SK-N-SH treated with all-trans-retinoic acid at 6 μM for 48 hours (cell line): ENCODE results near the gene COX7A2.

Experiments used
- ATAC-seq: fragments of 200-7000 bp; cut with Tn5 transposase; 3 replicates; pipeline ENCODE4 v1.9.1; 2020; ENCODE audit warnings: mild to moderate bottlenecking, moderate library complexity
- ARNTL ChIP-seq: fragments of 450-650 bp; formaldehyde crosslinking; IDR thresholded peaks from 2 replicates; pipeline ENCODE4 v1.5.0; 2020; ENCODE audit warnings: low read depth, mild to moderate bottlenecking, moderate library complexity, borderline replicate concordance
- CSDC2 ChIP-seq: fragments of 250-450 bp; sonication (Bioruptor Pico); IDR thresholded peaks from 2 replicates; pipeline ENCODE4 v1.5.0; 2020; ENCODE audit warnings: mild to moderate bottlenecking, moderate library complexity
- ESRRG ChIP-seq: fragments of 250-450 bp; sonication (Bioruptor Pico); IDR thresholded peaks from 2 replicates; pipeline ENCODE4 v1.6.1; 2021; ENCODE audit warnings: mild to moderate bottlenecking
- GLIS3 ChIP-seq: fragments of 250-450 bp; sonication (Bioruptor Pico); IDR thresholded peaks from 2 replicates; pipeline ENCODE4 v1.5.0; 2020; ENCODE audit warnings: mild to moderate bottlenecking, moderate library complexity
- ISL1 ChIP-seq: fragments of 250-450 bp; sonication (Bioruptor Pico); IDR thresholded peaks from 2 replicates; pipeline ENCODE4 v2.1.2; 2022; ENCODE audit warnings: mild to moderate bottlenecking, moderate library complexity
- OSR1 ChIP-seq: fragments of 250-450 bp; sonication (Bioruptor Pico); IDR thresholded peaks from 2 replicates; pipeline ENCODE4 v1.8.0; 2022; ENCODE audit warnings: moderate library complexity, mild to moderate bottlenecking, inconsistent platforms
- PPARA ChIP-seq: fragments of 250-450 bp; sonication (Bioruptor Pico); IDR thresholded peaks from 2 replicates; pipeline ENCODE4 v1.5.0; 2020; ENCODE audit warnings: mild to moderate bottlenecking, borderline replicate concordance
- RARB ChIP-seq: fragments of 250-450 bp; sonication (Bioruptor Pico); IDR thresholded peaks from 2 replicates; pipeline ENCODE4 v1.8.0; 2021; ENCODE audit warnings: mild to moderate bottlenecking, moderate library complexity
- SNAI2 ChIP-seq: fragments of 250-450 bp; sonication (Bioruptor Pico); IDR thresholded peaks from 2 replicates; pipeline ENCODE4 v1.5.0; 2020; ENCODE audit warnings: mild to moderate bottlenecking, moderate library complexity
- TCF4 ChIP-seq: fragments of 250-450 bp; sonication (Bioruptor Pico); IDR thresholded peaks from 2 replicates; pipeline ENCODE4 v1.8.0; 2021; ENCODE audit warnings: mild to moderate bottlenecking, moderate library complexity, borderline replicate concordance
- TOX ChIP-seq: fragments of 250-450 bp; sonication (Bioruptor Pico); IDR thresholded peaks from 2 replicates; pipeline ENCODE4 v1.8.0; 2021; ENCODE audit warnings: mild to moderate bottlenecking, moderate library complexity, borderline replicate concordance
- ZC3H10 ChIP-seq: fragments of 250-450 bp; sonication (Bioruptor Pico); IDR thresholded peaks from 2 replicates; pipeline ENCODE4 v1.5.1; 2021; ENCODE audit warnings: mild to moderate bottlenecking, moderate library complexity
- ZFP3 ChIP-seq: fragments of 250-450 bp; sonication (Bioruptor Pico); IDR thresholded peaks from 2 replicates; pipeline ENCODE4 v1.5.0; 2020; ENCODE audit warnings: mild to moderate bottlenecking, moderate library complexity
- ZFP30 ChIP-seq: fragments of 450-650 bp; formaldehyde crosslinking; IDR thresholded peaks from 2 replicates; pipeline ENCODE4 v1.5.0; 2022; ENCODE audit warnings: mild to moderate bottlenecking, moderate library complexity
- ZNF8 ChIP-seq: fragments of 450-650 bp; formaldehyde crosslinking; IDR thresholded peaks from 2 replicates; pipeline ENCODE4 v1.5.0; 2020; ENCODE audit warnings: mild to moderate bottlenecking, moderate library complexity
- TF ChIP-seq, protein P1 (sequence below): fragments of 250-450 bp; sonication (Bioruptor Pico); IDR thresholded peaks from 2 replicates; pipeline ENCODE4 v1.5.1; 2021; ENCODE audit warnings: mild to moderate bottlenecking, moderate library complexity
- TF ChIP-seq, protein P2 (sequence below): fragments of 250-450 bp; sonication (Bioruptor Pico); IDR thresholded peaks from 2 replicates; pipeline ENCODE4 v1.5.1; 2020; ENCODE audit warnings: low read depth, mild to moderate bottlenecking, moderate library complexity
- TF ChIP-seq, protein P3 (sequence below): fragments of 250-450 bp; sonication (Bioruptor Pico); IDR thresholded peaks from 2 replicates; pipeline ENCODE4 v1.8.0; 2020; ENCODE audit warnings: mild to moderate bottlenecking, moderate library complexity, borderline replicate concordance
- TF ChIP-seq, protein P4 (sequence below): fragments of 250-450 bp; sonication (Bioruptor Pico); IDR thresholded peaks from 2 replicates; pipeline ENCODE4 v1.5.0; 2020; ENCODE audit warnings: mild to moderate bottlenecking, moderate library complexity

The COX7A2 gene

DNA sequence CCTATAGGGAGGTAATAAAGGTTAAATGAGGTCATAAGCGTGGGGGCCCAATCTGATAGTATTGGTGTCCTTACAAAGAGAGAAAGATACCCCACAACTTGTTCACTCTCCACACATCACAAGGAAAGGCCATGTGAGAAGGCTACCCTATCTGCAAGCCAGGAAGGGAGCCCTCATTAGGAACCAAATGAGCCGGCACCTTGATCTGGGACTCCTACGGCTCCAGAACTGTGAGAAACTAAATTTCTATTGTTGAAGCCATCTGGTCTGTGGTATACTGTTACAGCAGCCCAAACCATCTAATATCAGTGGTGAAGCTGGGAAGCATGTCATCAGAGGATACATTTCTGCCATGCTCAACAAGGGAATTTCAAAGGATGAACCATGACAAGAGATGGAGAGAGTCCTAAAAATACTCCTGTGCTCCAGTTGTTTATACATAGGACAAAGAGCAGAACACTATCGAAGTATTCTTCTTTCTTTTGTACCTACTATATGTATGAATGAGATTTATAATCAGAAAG is 10.4 kb downstream of the COX7A2 start (continued):
- TF ChIP-seq, protein P1, sequence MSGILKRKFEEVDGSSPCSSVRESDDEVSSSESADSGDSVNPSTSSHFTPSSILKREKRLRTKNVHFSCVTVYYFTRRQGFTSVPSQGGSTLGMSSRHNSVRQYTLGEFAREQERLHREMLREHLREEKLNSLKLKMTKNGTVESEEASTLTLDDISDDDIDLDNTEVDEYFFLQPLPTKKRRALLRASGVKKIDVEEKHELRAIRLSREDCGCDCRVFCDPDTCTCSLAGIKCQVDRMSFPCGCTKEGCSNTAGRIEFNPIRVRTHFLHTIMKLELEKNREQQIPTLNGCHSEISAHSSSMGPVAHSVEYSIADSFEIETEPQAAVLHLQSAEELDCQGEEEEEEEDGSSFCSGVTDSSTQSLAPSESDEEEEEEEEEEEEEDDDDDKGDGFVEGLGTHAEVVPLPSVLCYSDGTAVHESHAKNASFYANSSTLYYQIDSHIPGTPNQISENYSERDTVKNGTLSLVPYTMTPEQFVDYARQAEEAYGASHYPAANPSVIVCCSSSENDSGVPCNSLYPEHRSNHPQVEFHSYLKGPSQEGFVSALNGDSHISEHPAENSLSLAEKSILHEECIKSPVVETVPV (CRISPR knock-in tag), result no peak
- TF ChIP-seq SNAI2 (CRISPR knock-in tag) (no peak), CSDC2 (CRISPR knock-in tag) (no peak), ISL1 (CRISPR knock-in tag) (no peak), ZFP3 (CRISPR knock-in tag) (no peak), OSR1 (CRISPR knock-in tag) (no peak)
- TF ChIP-seq, protein P2, sequence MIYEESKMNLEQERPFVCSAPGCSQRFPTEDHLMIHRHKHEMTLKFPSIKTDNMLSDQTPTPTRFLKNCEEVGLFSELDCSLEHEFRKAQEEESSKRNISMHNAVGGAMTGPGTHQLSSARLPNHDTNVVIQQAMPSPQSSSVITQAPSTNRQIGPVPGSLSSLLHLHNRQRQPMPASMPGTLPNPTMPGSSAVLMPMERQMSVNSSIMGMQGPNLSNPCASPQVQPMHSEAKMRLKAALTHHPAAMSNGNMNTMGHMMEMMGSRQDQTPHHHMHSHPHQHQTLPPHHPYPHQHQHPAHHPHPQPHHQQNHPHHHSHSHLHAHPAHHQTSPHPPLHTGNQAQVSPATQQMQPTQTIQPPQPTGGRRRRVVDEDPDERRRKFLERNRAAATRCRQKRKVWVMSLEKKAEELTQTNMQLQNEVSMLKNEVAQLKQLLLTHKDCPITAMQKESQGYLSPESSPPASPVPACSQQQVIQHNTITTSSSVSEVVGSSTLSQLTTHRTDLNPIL (CRISPR knock-in tag), result no peak

DNA sequence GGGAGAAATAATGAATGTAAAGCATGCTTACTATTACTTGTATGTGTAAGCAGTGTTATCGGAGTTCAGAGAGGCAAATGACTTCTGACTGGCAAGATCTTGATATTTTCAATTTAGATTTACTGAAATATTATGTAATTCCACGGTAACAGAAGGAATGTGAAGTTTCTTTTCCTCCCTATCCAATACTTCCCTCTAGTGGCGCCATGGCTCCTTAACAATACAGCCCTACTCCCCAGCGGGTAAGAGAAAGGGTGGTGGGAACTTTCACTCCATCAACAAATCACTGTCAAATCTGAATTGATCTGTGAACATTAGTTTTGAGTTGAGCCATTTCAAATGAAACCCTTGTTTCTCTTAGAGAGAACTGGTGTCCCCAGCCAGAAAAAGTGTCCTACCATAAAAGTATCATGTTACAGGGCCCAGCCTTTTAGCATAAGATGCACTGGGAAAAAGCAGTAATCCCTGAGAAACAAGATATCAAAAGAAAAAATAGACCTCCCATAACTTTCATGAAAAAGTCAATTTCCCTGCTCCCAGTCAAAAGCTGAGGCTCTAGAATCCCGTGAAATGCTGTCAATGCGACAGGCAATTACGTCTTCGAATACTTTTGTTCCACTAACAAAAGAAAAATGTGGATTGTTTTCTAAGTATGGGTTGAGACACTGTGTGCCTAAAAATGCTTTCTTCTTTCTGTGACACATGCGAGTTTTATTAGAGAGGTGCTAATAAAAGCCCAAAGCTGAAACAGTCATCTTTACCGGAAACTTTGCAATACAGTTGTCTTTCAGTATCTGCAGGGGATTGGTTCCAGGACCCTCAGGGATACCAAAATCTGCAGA is 12.9 kb downstream of the COX7A2 start:
- peak; percentile 89 for ATAC-seq
- no peak for TF ChIP-seq ISL1 (CRISPR knock-in tag)
- TF ChIP-seq, protein P2 (CRISPR knock-in tag), result no peak
- TF ChIP-seq, protein P1 (CRISPR knock-in tag), result no peak
- no peak for TF ChIP-seq ZC3H10
- TF ChIP-seq, protein P3, sequence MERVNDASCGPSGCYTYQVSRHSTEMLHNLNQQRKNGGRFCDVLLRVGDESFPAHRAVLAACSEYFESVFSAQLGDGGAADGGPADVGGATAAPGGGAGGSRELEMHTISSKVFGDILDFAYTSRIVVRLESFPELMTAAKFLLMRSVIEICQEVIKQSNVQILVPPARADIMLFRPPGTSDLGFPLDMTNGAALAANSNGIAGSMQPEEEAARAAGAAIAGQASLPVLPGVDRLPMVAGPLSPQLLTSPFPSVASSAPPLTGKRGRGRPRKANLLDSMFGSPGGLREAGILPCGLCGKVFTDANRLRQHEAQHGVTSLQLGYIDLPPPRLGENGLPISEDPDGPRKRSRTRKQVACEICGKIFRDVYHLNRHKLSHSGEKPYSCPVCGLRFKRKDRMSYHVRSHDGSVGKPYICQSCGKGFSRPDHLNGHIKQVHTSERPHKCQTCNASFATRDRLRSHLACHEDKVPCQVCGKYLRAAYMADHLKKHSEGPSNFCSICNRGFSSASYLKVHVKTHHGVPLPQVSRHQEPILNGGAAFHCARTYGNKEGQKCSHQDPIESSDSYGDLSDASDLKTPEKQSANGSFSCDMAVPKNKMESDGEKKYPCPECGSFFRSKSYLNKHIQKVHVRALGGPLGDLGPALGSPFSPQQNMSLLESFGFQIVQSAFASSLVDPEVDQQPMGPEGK, result no peak
- no peak for TF ChIP-seq TOX (CRISPR knock-in tag)
- TF ChIP-seq, protein P4, sequence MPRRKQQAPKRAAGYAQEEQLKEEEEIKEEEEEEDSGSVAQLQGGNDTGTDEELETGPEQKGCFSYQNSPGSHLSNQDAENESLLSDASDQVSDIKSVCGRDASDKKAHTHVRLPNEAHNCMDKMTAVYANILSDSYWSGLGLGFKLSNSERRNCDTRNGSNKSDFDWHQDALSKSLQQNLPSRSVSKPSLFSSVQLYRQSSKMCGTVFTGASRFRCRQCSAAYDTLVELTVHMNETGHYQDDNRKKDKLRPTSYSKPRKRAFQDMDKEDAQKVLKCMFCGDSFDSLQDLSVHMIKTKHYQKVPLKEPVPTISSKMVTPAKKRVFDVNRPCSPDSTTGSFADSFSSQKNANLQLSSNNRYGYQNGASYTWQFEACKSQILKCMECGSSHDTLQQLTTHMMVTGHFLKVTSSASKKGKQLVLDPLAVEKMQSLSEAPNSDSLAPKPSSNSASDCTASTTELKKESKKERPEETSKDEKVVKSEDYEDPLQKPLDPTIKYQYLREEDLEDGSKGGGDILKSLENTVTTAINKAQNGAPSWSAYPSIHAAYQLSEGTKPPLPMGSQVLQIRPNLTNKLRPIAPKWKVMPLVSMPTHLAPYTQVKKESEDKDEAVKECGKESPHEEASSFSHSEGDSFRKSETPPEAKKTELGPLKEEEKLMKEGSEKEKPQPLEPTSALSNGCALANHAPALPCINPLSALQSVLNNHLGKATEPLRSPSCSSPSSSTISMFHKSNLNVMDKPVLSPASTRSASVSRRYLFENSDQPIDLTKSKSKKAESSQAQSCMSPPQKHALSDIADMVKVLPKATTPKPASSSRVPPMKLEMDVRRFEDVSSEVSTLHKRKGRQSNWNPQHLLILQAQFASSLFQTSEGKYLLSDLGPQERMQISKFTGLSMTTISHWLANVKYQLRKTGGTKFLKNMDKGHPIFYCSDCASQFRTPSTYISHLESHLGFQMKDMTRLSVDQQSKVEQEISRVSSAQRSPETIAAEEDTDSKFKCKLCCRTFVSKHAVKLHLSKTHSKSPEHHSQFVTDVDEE (CRISPR knock-in tag), result no peak
- TF ChIP-seq TCF4 (CRISPR knock-in tag), result no peak
- no peak for TF ChIP-seq OSR1 (CRISPR knock-in tag)
- no peak for TF ChIP-seq ZFP30 (CRISPR knock-in tag)
- TF ChIP-seq ESRRG, result no peak
- TF ChIP-seq PPARA (CRISPR knock-in tag), result no peak

DNA sequence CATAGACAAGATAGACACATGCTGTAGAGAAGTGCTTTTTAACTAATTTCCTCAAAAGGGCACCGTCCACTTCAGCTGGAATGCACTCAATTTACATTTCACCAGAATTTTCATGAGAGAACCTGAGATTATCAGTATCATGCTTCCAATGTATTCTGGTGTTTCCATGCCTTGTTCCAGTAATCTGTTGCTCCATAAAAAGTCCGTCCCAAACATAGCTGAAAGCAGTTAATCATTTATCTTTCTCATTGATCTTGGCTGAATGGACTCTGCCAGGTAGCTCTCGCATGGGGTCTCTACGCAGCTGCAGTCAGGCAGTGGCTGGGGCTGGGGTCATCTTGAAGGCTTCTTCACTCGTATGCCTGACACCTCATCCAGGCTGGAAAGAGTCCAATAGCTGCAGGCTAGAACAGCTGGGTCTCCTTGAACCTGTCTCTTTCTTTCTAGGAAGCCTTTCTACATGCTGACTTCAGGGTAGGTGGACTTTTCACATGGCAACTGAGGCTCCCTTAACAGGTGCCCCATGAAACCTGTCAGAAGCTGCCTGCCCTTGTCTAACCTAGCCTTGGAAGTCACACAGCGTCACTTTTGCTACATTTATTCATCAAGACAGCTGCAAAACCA is 19.2 kb downstream of the COX7A2 start:
- TF ChIP-seq GLIS3 (no peak), ARNTL (CRISPR knock-in tag) (no peak), ZNF8 (CRISPR knock-in tag) (no peak), TOX (CRISPR knock-in tag) (no peak), RARB (CRISPR knock-in tag) (no peak), CSDC2 (CRISPR knock-in tag) (no peak), ZFP30 (CRISPR knock-in tag) (no peak), SNAI2 (CRISPR knock-in tag) (no peak)
- ATAC-seq, result no peak
